ENCODE data around the gene GPR151.
A peak's percentile ranks its signal among the peaks of the same experiment; 100 is the strongest.
"Not testable (repeated sequence)": the region's sequence is repeated elsewhere in the genome, so short reads cannot be mapped to it uniquely, and the experiment has no call there.

The GPR151 gene

GRCh38 chr5:146516151-146516475, at the start of gene GPR151:
Gene GPR151, minus strand, starts transcription at chr5:146516190. Its CDS starts 77 bp downstream, at chr5:146516113.
- no peak for DNase-seq (ENCODE audit: low spot score)

DNA sequence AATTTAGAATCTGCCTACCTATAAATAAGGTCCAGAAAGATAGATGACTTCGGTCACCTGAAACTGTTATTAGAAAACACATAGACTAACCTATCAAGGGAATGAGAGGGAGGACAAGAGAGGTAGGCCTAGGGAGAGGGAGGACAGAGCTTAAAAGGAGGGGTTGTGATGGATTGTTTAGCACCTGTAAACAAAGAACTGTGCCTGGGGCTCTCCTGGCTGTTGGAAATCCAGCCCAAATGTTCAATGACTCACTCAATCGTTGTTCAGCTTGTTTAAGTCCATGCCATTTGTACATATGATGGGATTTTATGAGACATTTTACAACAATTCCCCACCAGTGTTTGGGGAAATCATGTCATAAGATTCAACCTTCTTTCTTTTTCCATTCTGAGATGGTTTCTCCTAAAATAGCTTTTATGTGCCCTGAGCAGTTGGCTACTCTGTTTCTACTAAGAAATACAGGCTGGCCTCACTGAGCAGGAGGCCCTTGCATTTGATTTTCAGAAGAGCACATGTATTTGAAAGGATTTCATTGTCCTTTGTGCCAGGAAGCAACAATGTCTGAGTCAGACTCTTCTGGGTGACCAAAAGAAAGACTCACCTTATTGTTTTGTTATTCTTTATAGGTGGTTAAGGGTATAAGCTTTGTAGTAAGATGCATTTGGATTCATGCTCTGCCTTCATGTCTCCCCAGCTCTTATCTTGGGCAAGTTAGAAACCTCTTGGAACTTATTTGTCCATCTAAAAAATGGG, 48.2 kb upstream of the GPR151 start:
- no peak for DNase-seq (ENCODE audit: low spot score)

- DNase-seq (ENCODE audit: low spot score): no peak
Observed at GRCh38 chr5:146562461-146562860, 46.5 kb upstream of the GPR151 start.

- DNase-seq (ENCODE audit: low spot score): no peak
Observed at GRCh38 chr5:146561711-146562110, 45.7 kb upstream of the GPR151 start.

DNA sequence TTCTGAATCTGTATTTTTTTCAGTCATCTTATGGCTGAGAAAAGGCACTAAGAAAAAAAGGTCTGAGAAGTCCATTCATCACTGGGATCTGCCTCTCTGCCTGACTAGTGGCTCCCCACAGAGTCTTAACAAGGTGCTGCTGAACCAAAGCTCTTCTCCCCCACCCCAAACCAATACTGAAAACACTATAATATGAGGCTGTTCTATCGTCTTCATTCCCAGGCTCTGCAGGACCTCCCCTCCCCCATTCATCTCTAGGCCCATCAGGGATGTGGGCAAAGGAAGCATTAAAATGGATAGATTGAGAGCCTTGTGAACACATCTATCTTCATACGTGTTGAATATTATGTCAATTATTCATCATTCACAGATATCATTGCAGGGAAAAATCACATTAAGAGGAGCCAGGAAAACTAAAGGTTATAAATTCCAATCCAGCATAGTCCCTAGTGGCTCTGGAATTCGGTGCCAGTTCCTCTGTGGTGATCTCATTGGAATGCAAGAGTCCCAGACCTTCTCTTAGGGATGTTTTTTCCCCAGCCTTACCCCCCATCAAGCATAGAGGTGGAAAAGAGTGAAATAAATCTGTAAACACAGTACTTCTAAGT, 44.3 kb upstream of the GPR151 start:
- no peak for DNase-seq (ENCODE audit: low spot score)

DNA sequence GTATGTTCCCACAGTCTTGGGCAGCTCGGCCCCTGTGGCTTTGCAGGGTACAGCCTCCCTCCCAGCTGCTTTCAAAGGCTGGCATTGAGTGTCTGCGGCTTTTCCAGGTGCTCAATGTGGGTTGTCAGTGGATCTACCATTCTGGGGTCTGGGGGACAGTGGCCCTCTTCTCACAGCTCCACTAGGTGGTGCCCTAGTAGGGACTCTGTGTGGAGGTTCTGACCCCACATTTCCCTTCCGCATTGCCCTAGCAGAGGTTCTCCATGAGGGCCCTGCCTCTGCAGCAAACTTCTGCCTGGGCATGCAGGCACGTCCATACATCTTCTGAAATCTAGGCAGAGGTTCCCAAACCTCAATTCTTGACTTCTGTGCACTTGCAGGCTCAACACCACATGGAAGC, 40.9 kb upstream of the GPR151 start:
- not testable (repeated sequence) for DNase-seq (ENCODE audit: low spot score)

- no peak for DNase-seq (ENCODE audit: low spot score)
Observed at GRCh38 chr5:146553446-146553845, 37.5 kb upstream of the GPR151 start.

GRCh38 chr5:146549615-146550014, 33.6 kb upstream of the GPR151 start:
- DNase-seq (ENCODE audit: low spot score): no peak

DNA sequence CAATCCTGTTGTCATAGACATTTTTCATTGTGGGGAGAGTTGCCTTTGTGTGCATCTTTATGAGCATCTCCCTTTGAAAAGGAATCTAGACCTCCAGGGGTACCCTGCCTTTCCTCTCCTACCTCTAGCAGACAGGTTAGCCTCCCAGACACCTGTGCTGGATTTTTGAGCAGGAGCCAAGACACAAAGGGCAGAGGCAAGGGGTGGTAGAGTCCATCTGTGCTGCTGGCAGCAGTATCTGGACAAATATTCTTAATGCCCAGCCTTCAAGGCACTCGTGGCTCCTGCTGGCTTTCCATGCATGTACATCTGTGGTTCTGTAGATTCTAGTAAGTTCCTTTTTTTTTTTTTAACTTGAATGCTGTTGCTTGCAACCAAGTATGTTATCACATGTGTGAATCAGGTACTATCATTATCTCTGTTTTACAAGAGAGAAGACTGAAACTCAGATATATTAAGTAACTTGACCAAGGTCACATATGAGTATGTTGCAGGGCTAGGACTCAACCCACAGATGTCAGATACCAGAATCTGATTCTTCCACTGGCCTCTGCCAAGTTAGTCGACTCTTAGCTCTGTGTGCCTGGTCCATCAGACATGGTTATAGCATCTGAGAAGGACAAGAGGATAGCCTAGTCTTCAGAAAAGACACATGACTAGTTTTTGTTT, 32.9 kb upstream of the GPR151 start:
- DNase-seq (ENCODE audit: low spot score): no peak

DNA sequence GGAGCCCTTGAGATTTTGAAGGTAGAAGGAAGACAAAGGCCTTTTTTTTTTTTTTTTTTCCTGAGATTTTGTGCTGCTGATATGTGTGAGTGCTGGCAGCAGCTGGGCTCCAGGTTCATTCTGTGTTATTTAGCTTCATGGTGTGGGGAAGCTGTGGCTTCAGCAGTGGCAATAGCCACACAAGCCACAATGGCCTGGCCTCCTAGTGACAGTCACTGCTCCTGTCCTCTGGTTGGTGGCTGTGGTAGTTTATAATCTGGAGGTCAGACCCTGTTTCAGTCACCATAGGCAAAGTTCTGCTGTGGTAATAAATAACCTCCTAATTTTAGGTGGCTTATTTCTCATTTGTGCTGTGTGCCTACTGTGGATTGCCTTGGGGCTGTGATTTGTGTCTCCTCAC, 28.2 kb upstream of the GPR151 start:
- DNase-seq (ENCODE audit: low spot score): no peak

GRCh38 chr5:146541958-146542849, 26.2 kb upstream of the GPR151 start:
- DNase-seq (ENCODE audit: low spot score): peak; percentile 39

GRCh38 chr5:146540414-146540813, 24.4 kb upstream of the GPR151 start:
- DNase-seq (ENCODE audit: low spot score): no peak

DNA sequence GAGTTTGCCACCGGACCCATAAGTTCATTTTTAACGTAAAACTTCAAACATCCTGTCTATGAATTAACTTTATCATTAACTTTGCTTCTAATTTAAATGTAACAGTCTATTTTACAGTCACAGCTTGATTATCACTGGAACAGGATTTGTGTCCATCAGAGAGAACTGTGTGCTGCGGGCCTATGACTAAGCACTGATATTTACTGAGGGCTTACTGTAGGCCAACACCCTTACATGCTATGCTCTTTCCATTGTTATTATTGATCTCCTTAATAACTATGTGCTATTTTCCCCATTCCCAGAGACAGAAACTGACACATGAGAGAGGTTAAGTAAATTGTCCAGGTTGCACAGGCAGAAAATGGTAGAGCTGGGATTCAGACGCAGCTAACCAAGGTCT, 24.0 kb upstream of the GPR151 start:
- DNase-seq (ENCODE audit: low spot score): no peak

GRCh38 chr5:146538432-146538831, 22.4 kb upstream of the GPR151 start:
- DNase-seq (ENCODE audit: low spot score): no peak

DNA sequence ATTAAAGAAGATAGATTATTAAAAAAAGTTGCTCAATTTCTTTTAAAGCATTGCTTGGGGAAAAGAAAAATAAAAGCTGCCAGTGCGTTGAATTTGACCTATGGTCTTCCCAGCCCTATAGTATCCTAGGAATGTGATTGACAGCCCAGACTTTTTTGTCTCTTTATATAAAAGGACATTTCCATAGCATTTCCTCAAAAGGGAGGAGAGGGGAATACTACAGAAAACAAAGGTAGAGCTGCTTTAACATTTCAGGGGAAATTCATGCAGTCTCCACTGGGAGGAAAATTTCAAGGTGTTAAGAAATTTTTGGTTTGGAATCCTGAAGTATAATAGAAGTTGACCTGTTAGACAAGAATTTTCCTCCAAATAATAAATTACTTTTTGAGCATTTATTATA, 17.9 kb upstream of the GPR151 start:
- no peak for DNase-seq (ENCODE audit: low spot score)

DNA sequence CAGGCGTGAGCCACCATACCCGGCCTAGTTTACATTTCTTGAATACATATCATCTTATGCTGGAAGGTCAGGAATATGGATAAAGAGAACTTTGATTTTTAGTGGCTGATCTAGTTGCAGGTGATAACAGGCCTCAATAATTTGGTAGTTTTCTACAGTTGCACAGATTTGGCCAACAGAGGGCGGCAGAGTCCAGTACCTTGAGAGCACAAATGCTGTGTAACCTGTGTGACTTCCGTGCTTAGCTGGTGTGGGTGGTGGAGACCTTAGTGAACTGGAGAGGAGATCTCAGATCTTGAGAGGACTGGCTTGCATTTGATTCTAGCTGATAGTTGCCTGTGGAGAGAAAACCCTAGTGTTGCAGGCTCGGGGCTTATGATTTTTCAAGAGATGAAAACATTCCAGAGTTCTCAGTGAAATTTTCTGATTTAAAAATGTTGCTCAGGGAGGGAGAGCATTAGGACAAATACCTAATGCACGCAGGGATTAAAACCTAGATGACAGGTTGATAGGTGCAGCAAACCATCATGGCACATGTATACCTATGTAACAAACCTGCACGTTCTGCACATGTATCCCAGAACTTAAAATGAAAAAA, 17.4 kb upstream of the GPR151 start:
- peak; percentile 47 for DNase-seq (ENCODE audit: low spot score)

DNA sequence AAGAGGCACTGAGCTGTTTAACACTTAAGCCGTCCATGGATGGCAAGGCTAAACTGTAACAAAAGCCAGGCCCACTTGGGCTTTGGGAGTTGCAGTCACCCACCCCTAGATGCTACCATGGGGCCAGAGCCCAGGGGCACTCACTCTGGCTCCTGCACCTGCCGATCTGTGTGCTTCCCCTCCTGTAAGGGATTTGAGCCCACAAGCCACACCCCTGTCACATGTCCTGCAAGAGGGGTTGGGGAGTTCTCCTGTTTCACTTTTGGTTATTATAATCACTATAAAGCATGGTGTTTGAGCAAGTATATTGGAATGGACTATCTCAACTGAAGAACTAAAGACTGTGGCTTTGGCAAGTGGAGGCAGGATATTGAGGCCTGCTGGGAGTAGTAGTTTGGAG, 14.0 kb upstream of the GPR151 start:
- DNase-seq (ENCODE audit: low spot score): no peak

DNA sequence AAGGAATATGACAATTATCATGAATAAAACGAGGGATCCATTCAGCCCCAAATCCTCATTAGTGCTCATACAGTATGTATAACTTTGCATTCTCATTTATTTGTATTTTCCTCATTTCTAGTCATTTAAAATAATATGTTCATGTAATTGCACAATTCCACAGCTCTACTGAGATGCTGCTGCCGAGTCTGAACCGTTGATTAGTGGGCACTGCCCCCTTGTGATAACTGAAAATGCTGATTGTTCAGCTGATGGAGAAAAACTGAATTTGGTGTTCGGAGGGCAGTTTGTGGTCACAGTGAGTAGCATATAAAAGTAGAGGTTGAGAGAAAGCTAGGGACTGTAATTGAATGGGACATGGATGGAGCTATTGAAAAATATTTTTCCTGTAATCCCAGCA, 12.2 kb upstream of the GPR151 start:
- DNase-seq (ENCODE audit: low spot score): no peak

GRCh38 chr5:146527785-146528184, 11.8 kb upstream of the GPR151 start:
- no peak for DNase-seq (ENCODE audit: low spot score)

GRCh38 chr5:146523698-146524097, 7.7 kb upstream of the GPR151 start:
- DNase-seq (ENCODE audit: low spot score): no peak

GRCh38 chr5:146521403-146522106, 5.6 kb upstream of the GPR151 start:
- DNase-seq (ENCODE audit: low spot score): no peak
